Measurements from ENCODE around the gene CIAO3.

DNA sequence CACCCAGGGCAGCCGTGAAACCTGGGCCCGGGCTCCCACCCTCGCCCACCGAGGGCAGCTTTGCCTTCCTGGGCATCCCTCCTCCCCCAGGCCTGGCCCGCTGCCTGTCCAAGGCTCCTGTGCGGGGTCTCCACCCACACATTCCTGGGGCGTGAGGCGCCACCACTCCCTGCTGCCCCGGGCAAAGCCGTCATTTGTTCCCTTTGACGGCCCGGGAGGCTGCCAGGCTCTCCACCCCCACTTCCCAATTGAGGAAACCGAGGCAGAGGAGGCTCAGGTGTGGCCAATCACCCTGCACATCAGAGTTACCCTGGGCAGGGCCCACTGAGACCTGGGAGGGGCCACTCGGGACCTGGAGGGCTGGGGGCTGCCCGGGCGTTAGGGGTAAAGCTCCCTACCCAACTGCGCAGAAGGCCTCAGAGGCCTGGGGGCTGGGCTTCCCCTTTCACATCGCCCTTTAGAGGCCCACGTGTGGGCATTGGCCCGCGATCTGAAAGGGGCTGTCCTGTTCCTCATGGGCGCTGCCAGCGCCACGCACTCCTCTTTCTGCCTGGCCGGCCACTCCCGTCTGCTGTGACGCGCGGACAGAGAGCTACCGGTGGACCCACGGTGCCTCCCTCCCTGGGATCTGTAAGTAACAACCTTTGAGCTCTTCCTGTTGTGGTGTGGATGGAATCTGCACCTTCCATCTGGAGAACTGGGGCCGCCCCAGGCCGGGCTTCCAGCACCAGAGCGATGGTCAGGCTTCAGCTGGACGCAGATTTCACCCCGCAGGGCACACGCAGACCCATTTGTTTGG lies 19.9 kb upstream of the CIAO3 start, which contains the start of gene MSLN:
- TF ChIP-seq TARDBP (IDR thresholded peaks at IDR 0.05) (no peak), ARNT (IDR thresholded peaks at IDR 0.05) (no peak), FOXM1 (IDR thresholded peaks at IDR 0.05; ENCODE audit: borderline replicate concordance) (no peak), BHLHE40 (IDR thresholded peaks at IDR 0.05; ENCODE audit: borderline replicate concordance) (no peak), SP1 (IDR thresholded peaks at IDR 0.05) (no peak), L3MBTL2 (conservative IDR thresholded peaks at IDR 0.05) (no peak), FOXK2 (IDR thresholded peaks at IDR 0.05) (no peak), ZNF384 (IDR thresholded peaks at IDR 0.05) (no peak), FOXA1 (IDR thresholded peaks at IDR 0.05) (no peak), CTBP1 (IDR thresholded peaks at IDR 0.05; ENCODE audit: borderline replicate concordance) (no peak)
